Measurements from ENCODE around the gene NR2F6.

The NR2F6 gene

GRCh38 chr19:17216058-17216670 is 29.6 kb downstream of the NR2F6 start:
- Histone ChIP-seq H3K4me3 (ENCODE audit: low read length) (peak overlapping the region; percentile 85; the same call in 1 of the 2 replicates), H3K4me1 (ENCODE audit: insufficient read depth, low read length) (peaks cover 5% of the 10 kb centered on the region), H3K27ac (ENCODE audit: low read length) (no peak overlapping the region), H3K9ac (ENCODE audit: low read depth, low read length) (peak overlapping the region; percentile 7; the same call in 1 of the 2 replicates), H3K36me3 (ENCODE audit: insufficient read depth, low read depth, low read length) (peaks cover 24% of the 10 kb centered on the region), H3K27me3 (ENCODE audit: insufficient read depth, low read length) (no peaks in the 10 kb centered on the region), H3K9me3 (ENCODE audit: insufficient read depth, low read depth, low read length) (no peaks in the 10 kb centered on the region)

- Histone ChIP-seq H3K27ac (ENCODE audit: low read length) (peak within 1 kb of the TSS; percentile 86), H3K4me1 (ENCODE audit: insufficient read depth, low read length) (peaks cover 5% of the 10 kb centered on the region), H3K36me3 (ENCODE audit: insufficient read depth, low read depth, low read length) (peaks cover 30% of the 10 kb centered on the region), H3K4me3 (ENCODE audit: low read length) (peak within 1 kb of the TSS; percentile 85), H3K9me3 (ENCODE audit: insufficient read depth, low read depth, low read length) (no peaks in the 10 kb centered on the region), H3K27me3 (ENCODE audit: insufficient read depth, low read length) (no peaks in the 10 kb centered on the region), H3K9ac (ENCODE audit: low read depth, low read length) (peak within 1 kb of the TSS; percentile 96)
Observed at GRCh38 chr19:17215127-17215971, 30.4 kb downstream of the NR2F6 start, which contains the start of gene USE1. Gene USE1 (plus strand): TSS chr19:17215357. CDS start chr19:17215406, 49 bp downstream.

DNA sequence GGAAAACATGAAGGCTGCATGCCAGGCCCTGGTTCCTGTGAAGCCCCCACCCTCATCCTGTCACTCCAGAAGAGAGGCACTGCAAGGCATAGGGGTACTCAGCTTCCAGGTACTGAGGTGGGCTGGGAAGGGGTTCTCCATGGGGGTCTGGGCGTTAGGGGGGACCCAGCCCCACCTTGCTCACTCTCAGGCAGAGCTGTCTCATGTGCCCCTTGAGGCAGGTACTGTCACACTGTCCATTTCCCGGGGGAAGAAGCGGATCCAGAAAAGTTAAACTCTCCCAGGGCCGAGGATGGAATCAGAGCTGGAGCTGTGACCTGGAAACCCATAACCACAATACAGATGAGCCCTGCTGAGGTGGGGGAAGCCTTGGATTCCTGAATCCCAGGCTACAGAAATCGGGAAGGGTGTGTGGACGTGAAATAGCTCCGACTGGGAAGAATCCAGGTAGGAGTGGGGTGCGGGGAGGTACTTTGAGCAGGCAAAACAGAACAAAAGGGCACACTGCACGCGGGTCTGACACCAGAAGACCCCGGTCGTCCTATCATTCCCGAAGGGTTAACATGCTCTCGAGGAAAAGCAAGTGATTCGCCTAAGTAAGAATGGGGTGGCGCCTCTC is 31.1 kb downstream of the NR2F6 start:
- Histone ChIP-seq H3K27me3 (ENCODE audit: insufficient read depth, low read length) (no peaks in the 10 kb centered on the region), H3K9me3 (ENCODE audit: insufficient read depth, low read depth, low read length) (no peaks in the 10 kb centered on the region), H3K27ac (ENCODE audit: low read length) (peak overlapping the region; percentile 86), H3K9ac (ENCODE audit: low read depth, low read length) (peak overlapping the region; percentile 96), H3K4me1 (ENCODE audit: insufficient read depth, low read length) (peaks cover 5% of the 10 kb centered on the region), H3K4me3 (ENCODE audit: low read length) (peak overlapping the region; percentile 85), H3K36me3 (ENCODE audit: insufficient read depth, low read depth, low read length) (peaks cover 28% of the 10 kb centered on the region)

- H3K27me3 ChIP-seq (ENCODE audit: insufficient read depth, low read length): no peaks in the 10 kb centered on the region
- H3K9me3 ChIP-seq (ENCODE audit: insufficient read depth, low read depth, low read length): no peaks in the 10 kb centered on the region
- no peak overlapping the region for H3K9ac ChIP-seq (ENCODE audit: low read depth, low read length)
- H3K36me3 ChIP-seq (ENCODE audit: insufficient read depth, low read depth, low read length): peaks cover 22% of the 10 kb centered on the region
- H3K4me3 ChIP-seq (ENCODE audit: low read length): no peak overlapping the region
- no peak overlapping the region for H3K27ac ChIP-seq (ENCODE audit: low read length)
- peaks cover 8% of the 10 kb centered on the region for H3K4me1 ChIP-seq (ENCODE audit: insufficient read depth, low read length)
Observed at GRCh38 chr19:17213334-17213733, 32.4 kb downstream of the NR2F6 start.

DNA sequence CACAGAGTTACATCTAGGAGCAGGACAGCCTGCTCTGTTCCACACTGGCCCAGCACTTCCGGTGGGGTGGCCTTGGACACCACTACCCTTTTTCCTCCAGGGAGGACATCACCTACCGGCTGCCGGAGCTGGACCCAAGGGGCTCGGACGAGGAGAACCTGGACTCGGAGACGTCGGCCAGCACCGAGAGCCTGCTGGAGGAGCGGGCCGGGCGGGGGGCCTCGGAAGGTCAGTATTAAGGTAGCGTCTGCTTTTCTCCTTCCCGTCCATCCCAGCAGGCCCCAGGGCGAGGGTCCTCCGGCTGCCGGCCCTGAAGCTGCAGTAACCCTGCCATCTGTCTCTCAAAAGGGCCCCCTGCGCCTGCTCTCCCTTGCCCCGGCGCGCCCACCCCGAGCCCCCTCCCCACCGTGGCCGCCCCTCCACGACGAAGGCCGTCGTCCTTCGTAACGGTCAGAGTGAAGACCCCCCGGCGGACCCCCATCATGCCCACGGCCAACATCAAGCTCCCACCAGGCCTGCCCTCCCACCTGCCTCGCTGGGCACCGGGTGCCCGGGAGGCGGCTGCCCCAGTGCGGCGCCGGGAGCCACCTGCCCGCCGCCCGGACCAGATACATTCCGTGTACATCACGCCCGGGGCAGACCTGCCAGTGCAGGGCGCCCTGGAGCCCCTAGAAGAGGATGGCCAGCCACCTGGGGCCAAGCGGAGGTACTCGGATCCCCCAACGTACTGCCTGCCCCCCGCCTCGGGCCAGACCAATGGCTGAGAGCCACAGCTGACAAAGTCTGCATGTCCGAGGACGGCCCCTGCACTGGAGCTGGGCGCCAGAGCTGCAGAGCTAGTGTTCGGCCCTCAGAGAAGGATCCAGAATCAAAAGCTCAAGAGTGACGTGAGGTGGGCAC is 33.9 kb downstream of the NR2F6 start:
- Histone ChIP-seq H3K9me3 (ENCODE audit: insufficient read depth, low read depth, low read length) (no peaks in the 10 kb centered on the region), H3K4me3 (ENCODE audit: low read length) (no peak overlapping the region), H3K9ac (ENCODE audit: low read depth, low read length) (no peak overlapping the region), H3K36me3 (ENCODE audit: insufficient read depth, low read depth, low read length) (peaks cover 15% of the 10 kb centered on the region; the same call in 1 of the 2 replicates), H3K27ac (ENCODE audit: low read length) (no peak overlapping the region), H3K27me3 (ENCODE audit: insufficient read depth, low read length) (no peaks in the 10 kb centered on the region), H3K4me1 (ENCODE audit: insufficient read depth, low read length) (peaks cover 8% of the 10 kb centered on the region)

DNA sequence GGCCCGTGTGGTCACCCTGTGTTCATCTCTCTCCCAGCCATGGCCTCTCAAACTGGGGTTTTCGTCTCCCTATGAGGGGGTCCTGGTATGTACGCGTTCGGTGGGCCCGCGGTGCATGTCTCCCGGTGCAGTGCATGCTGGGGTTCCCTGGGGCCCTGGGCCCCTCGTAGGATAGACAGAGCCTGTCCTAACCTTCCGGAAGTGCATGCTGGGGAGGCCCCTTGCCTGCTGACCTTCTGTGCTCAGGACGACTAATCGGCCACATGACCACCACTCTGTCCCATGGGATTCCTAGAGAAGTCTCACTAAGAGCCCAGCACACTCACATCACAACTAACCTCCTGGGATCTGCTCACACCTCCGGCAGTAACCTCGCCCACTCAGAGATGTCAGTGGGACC is 35.4 kb downstream of the NR2F6 start:
- H3K36me3 ChIP-seq (ENCODE audit: insufficient read depth, low read depth, low read length): peaks cover 16% of the 10 kb centered on the region
- no peaks in the 10 kb centered on the region for H3K27me3 ChIP-seq (ENCODE audit: insufficient read depth, low read length)
- H3K9me3 ChIP-seq (ENCODE audit: insufficient read depth, low read depth, low read length): no peaks in the 10 kb centered on the region
- peaks cover 8% of the 10 kb centered on the region for H3K4me1 ChIP-seq (ENCODE audit: insufficient read depth, low read length)
- H3K27ac ChIP-seq (ENCODE audit: low read length): no peak overlapping the region
- H3K9ac ChIP-seq (ENCODE audit: low read depth, low read length): no peak overlapping the region
- H3K4me3 ChIP-seq (ENCODE audit: low read length): no peak overlapping the region

- Histone ChIP-seq H3K4me1 (ENCODE audit: insufficient read depth, low read length) (peaks cover 4% of the 10 kb centered on the region), H3K9me3 (ENCODE audit: insufficient read depth, low read depth, low read length) (no peaks in the 10 kb centered on the region), H3K4me3 (ENCODE audit: low read length) (peak overlapping the region; percentile 40; the same call in 1 of the 2 replicates), H3K27ac (ENCODE audit: low read length) (no peak overlapping the region), H3K27me3 (ENCODE audit: insufficient read depth, low read length) (no peaks in the 10 kb centered on the region), H3K36me3 (ENCODE audit: insufficient read depth, low read depth, low read length) (peaks cover 16% of the 10 kb centered on the region), H3K9ac (ENCODE audit: low read depth, low read length) (no peak overlapping the region)
Observed at GRCh38 chr19:17209126-17210036, 36.3 kb downstream of the NR2F6 start.

- Histone ChIP-seq H3K4me3 (ENCODE audit: low read length) (no peak overlapping the region), H3K27ac (ENCODE audit: low read length) (no peak overlapping the region), H3K27me3 (ENCODE audit: insufficient read depth, low read length) (no peaks in the 10 kb centered on the region), H3K36me3 (ENCODE audit: insufficient read depth, low read depth, low read length) (peaks cover 22% of the 10 kb centered on the region), H3K4me1 (ENCODE audit: insufficient read depth, low read length) (peaks cover 3% of the 10 kb centered on the region; the same call in 1 of the 2 replicates), H3K9ac (ENCODE audit: low read depth, low read length) (no peak overlapping the region), H3K9me3 (ENCODE audit: insufficient read depth, low read depth, low read length) (no peaks in the 10 kb centered on the region)
Observed at GRCh38 chr19:17206736-17207581, 38.8 kb downstream of the NR2F6 start.

- H3K9ac ChIP-seq (ENCODE audit: low read depth, low read length): no peak overlapping the region
- peaks cover 3% of the 10 kb centered on the region; the same call in 1 of the 2 replicates for H3K4me1 ChIP-seq (ENCODE audit: insufficient read depth, low read length)
- H3K4me3 ChIP-seq (ENCODE audit: low read length): no peak overlapping the region
- H3K36me3 ChIP-seq (ENCODE audit: insufficient read depth, low read depth, low read length): peaks cover 31% of the 10 kb centered on the region
- H3K9me3 ChIP-seq (ENCODE audit: insufficient read depth, low read depth, low read length): no peaks in the 10 kb centered on the region
- H3K27ac ChIP-seq (ENCODE audit: low read length): no peak overlapping the region
- H3K27me3 ChIP-seq (ENCODE audit: insufficient read depth, low read length): no peaks in the 10 kb centered on the region
Observed at GRCh38 chr19:17205237-17206140, 40.2 kb downstream of the NR2F6 start.

Data from iPS-20b (cell line).